ENCODE measurements around the gene SLCO3A1. TPM values are rescaled to one million over a fixed set of nuclear protein-coding genes. Genes with fewer than 3 reads are reported as not detected.

The SLCO3A1 gene
- total RNA-seq, 4 donors from 2014 or later: 12.1 to 22.3 (median 13.5) TPM

GRCh38 chr15:91849749-91850161 lies 3.8 kb upstream of the SLCO3A1 start:
- no peak for TF ChIP-seq CTCF (IDR thresholded peaks at IDR 0.05; ENCODE audit: low read depth)

GRCh38 chr15:91852741-91853510 lies 582 bp upstream of the SLCO3A1 start:
- no peak for TF ChIP-seq CTCF (IDR thresholded peaks at IDR 0.05; ENCODE audit: low read depth)

- no peak for TF ChIP-seq CTCF (IDR thresholded peaks at IDR 0.05; ENCODE audit: low read depth)
Measured at GRCh38 chr15:91853948-91854638, 585 bp downstream of the SLCO3A1 start.

GRCh38 chr15:91854639-91854990 lies 1.1 kb downstream of the SLCO3A1 start:
- no peak for TF ChIP-seq CTCF (IDR thresholded peaks at IDR 0.05; ENCODE audit: low read depth)

GRCh38 chr15:91855241-91855640 lies 1.7 kb downstream of the SLCO3A1 start:
- TF ChIP-seq CTCF (IDR thresholded peaks at IDR 0.05; ENCODE audit: low read depth): no peak

GRCh38 chr15:91855684-91856489 lies 2.4 kb downstream of the SLCO3A1 start:
- no peak for TF ChIP-seq CTCF (IDR thresholded peaks at IDR 0.05; ENCODE audit: low read depth)

- no peak for TF ChIP-seq CTCF (IDR thresholded peaks at IDR 0.05; ENCODE audit: low read depth)
Measured at GRCh38 chr15:91857224-91857585, 3.7 kb downstream of the SLCO3A1 start.

Data from subcutaneous adipose tissue (tissue), 4 donors.